ENCODE results near the gene MALSU1. TPM values are rescaled to one million over a fixed set of nuclear protein-coding genes. Genes with fewer than 3 reads are reported as not detected.

Gene MALSU1
- total RNA-seq, 2 donors from 2014 or later = 37.5 to 54.3 TPM

DNA sequence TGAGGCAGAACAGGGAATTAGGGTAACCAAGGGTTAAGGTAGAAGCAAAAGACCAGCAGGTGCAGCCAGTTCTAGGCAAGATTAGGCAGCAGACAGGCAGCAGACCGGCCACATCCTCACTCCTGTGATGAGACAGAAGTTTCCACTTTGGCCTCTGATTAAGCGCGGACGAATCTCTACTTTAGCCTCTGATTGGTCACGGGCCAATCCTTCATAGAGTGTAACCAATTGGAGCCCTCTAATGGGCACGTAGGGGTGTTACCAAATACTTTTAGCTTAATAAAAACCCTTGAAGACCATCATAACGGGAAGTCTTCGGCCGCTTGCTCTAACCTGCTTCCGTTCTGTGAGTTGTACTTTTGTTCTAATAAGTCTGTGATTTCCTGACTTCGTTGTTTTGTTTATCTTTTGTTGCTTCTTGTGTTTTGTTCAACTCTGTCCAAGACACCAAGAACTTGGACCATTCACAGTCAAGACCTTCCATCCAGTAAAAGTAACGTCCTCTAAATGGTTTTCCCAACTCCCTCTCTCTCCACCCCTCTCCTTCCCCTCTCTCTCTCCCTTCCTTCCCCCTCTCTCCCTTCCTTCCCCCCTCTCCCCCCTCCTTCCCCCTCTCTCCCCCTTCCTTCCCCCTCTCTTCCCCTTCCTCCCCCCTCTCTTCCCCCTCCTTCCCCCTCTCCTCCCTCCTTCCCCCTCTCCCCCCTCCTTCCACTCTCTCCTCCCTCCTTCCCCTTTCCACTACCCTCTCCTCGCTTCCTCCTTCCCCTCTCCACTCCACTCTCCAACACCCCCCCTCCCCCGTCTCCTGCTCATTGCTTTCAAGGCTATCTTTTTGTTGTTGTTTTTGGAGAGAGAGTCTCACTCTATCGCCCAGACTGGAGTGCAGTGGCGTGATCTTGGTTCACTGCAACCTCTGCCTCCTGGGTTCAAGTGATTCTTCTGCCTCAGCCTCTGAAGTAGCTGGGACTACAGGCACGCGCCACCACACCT lies 13.2 kb upstream of the MALSU1 start:
- Histone ChIP-seq H3K36me3 (no peaks in the 10 kb centered on the region), H3K9me3 (no peaks in the 10 kb centered on the region), H3K4me1 (no peaks in the 10 kb centered on the region), H3K27ac (no peak overlapping the region), H3K4me3 (no peak overlapping the region), H3K27me3 (no peaks in the 10 kb centered on the region), H3K9ac (ENCODE audit: low read depth in 2 of 2, low read length in 2 of 2) (no peak overlapping the region)
- DNase-seq = no peak
- intact Hi-C loops (cut with DNase I) = no loop called here
- TF ChIP-seq CTCF (IDR thresholded peaks at IDR 0.05) = no peak

DNA sequence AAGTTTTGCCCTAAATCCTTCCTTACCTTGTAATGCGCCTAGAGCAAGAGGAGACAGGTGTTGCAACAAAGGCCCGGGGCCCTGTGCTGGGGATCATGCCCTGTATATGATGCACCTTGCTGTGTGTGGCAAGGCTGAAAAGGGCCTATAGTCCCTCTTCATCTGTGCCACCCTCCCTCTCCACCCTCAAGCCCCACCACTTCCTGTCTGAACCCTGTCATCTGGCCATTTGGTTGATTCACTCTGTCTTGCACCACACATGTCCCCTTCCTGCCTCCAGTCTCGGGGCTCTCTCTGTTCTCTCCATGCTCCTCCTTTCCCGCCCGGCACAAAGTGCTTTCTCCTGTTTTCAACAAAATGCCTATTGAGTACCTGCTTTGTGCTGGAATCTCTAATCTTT lies 11.5 kb upstream of the MALSU1 start:
- H3K27ac ChIP-seq = no peak overlapping the region
- no peak for DNase-seq
- intact Hi-C loops (cut with DNase I) = no loop called here
- H3K4me3 ChIP-seq = no peak overlapping the region
- no peak overlapping the region for H3K9ac ChIP-seq (ENCODE audit: low read depth in 2 of 2, low read length in 2 of 2)
- no peak for TF ChIP-seq CTCF (IDR thresholded peaks at IDR 0.05)
- no peaks in the 10 kb centered on the region for H3K36me3 ChIP-seq
- no peaks in the 10 kb centered on the region for H3K9me3 ChIP-seq
- H3K27me3 ChIP-seq = no peaks in the 10 kb centered on the region
- H3K4me1 ChIP-seq = no peaks in the 10 kb centered on the region

DNA sequence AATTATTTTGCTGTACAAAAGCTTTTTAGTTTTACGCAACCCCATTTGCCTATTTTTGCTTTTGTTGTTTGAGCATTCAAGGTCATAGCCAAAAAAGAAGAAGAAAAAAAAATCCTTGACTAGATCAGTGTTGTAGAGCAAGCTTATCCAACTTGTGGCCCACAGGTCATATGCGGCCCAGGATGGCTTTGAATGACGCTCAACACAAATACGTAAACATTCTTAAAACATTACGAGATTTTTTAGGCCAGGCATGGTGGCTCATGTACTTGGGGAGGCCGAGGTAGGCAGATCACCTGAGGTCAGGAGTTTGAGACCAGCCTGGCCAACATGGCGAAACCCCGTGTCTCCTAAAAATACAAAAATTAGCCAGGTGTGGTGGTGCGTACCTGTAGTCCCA lies 8.1 kb upstream of the MALSU1 start:
- DNase-seq = no peak
- H3K4me1 ChIP-seq = no peaks in the 10 kb centered on the region
- H3K36me3 ChIP-seq = no peaks in the 10 kb centered on the region
- no peak overlapping the region for H3K4me3 ChIP-seq
- H3K9ac ChIP-seq (ENCODE audit: low read depth in 2 of 2, low read length in 2 of 2) = no peak overlapping the region
- no peak overlapping the region for H3K27ac ChIP-seq
- no peak for TF ChIP-seq CTCF (IDR thresholded peaks at IDR 0.05)
- intact Hi-C loops (cut with DNase I) = no loop called here
- H3K27me3 ChIP-seq = no peaks in the 10 kb centered on the region
- H3K9me3 ChIP-seq = no peaks in the 10 kb centered on the region

- H3K9ac ChIP-seq (ENCODE audit: low read depth in 2 of 2, low read length in 2 of 2) = no peak overlapping the region
- H3K27ac ChIP-seq = no peak overlapping the region
- intact Hi-C loops (cut with DNase I) = no loop called here
- no peak overlapping the region for H3K4me3 ChIP-seq
- DNase-seq = no peak
- TF ChIP-seq CTCF (IDR thresholded peaks at IDR 0.05) = no peak
- no peaks in the 10 kb centered on the region for H3K4me1 ChIP-seq
- H3K9me3 ChIP-seq = no peaks in the 10 kb centered on the region
- H3K27me3 ChIP-seq = no peaks in the 10 kb centered on the region
- H3K36me3 ChIP-seq = no peaks in the 10 kb centered on the region
Observed at GRCh38 chr7:23291957-23292560, 7.1 kb upstream of the MALSU1 start.

DNA sequence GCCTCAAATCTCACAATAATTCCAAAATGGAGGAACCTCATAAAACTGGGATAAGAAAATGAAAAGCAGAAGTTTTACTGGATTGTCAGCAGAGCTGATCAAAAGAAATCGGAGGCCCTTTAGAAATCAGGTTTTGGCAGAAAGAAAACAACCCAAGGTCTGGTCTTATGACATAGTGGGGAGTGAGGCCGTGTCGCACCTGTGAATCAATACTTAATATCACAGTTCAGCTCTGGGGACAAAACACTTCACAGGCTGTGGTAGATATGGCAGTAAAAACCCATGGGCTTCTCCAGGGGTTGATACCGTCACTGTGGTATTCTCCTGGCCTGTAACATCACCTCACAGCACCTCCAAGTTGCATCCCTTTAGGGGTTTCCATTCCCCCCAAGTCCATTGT lies 6.5 kb upstream of the MALSU1 start:
- TF ChIP-seq CTCF (IDR thresholded peaks at IDR 0.05) = no peak
- intact Hi-C loops (cut with DNase I) = no loop called here
- no peaks in the 10 kb centered on the region for H3K9me3 ChIP-seq
- H3K27ac ChIP-seq = no peak overlapping the region
- H3K27me3 ChIP-seq = no peaks in the 10 kb centered on the region
- H3K4me1 ChIP-seq = no peaks in the 10 kb centered on the region
- H3K4me3 ChIP-seq = no peak overlapping the region
- H3K36me3 ChIP-seq = no peaks in the 10 kb centered on the region
- no peak for DNase-seq
- no peak overlapping the region for H3K9ac ChIP-seq (ENCODE audit: low read depth in 2 of 2, low read length in 2 of 2)
